ENCODE measurements around the gene GALNT3.

Gene GALNT3

GRCh38 chr2:165777522-165778186, 16.4 kb downstream of the GALNT3 start:
- TF ChIP-seq CTCF (IDR thresholded peaks at IDR 0.05; ENCODE audit: insufficient read depth, low read depth, low read length, missing control alignments): no peak
- no peak overlapping the region for H3K4me3 ChIP-seq (ENCODE audit: low read depth, low read length)

GRCh38 chr2:165776796-165777195, 17.3 kb downstream of the GALNT3 start:
- no peak overlapping the region for H3K4me3 ChIP-seq (ENCODE audit: low read depth, low read length)
- no peak for TF ChIP-seq CTCF (IDR thresholded peaks at IDR 0.05; ENCODE audit: insufficient read depth, low read depth, low read length, missing control alignments)
- DNase-seq (ENCODE audit: low read depth): no peak

More at GRCh38 chr2:165777522-165778186, 16.4 kb downstream of the GALNT3 start:
- no peak for DNase-seq (ENCODE audit: low read depth)

GRCh38 chr2:165776013-165776412, 18.0 kb downstream of the GALNT3 start:
- no peak for DNase-seq (ENCODE audit: low read depth)

GRCh38 chr2:165773684-165774083, 20.4 kb downstream of the GALNT3 start:
- no peak overlapping the region for H3K4me3 ChIP-seq (ENCODE audit: low read depth, low read length)
- no peak for DNase-seq (ENCODE audit: low read depth)
- TF ChIP-seq CTCF (IDR thresholded peaks at IDR 0.05; ENCODE audit: insufficient read depth, low read depth, low read length, missing control alignments): no peak

More at GRCh38 chr2:165776013-165776412, 18.0 kb downstream of the GALNT3 start:
- no peak for TF ChIP-seq CTCF (IDR thresholded peaks at IDR 0.05; ENCODE audit: insufficient read depth, low read depth, low read length, missing control alignments)
- no peak overlapping the region for H3K4me3 ChIP-seq (ENCODE audit: low read depth, low read length)

- H3K4me3 ChIP-seq (ENCODE audit: low read depth, low read length): no peak overlapping the region
- DNase-seq (ENCODE audit: low read depth): no peak
- TF ChIP-seq CTCF (IDR thresholded peaks at IDR 0.05; ENCODE audit: insufficient read depth, low read depth, low read length, missing control alignments): no peak
These were observed 21.9 kb downstream of the GALNT3 start for GRCh38 chr2:165772183-165772582.

GRCh38 chr2:165766326-165766927, 27.6 kb downstream of the GALNT3 start:
- no peak for TF ChIP-seq CTCF (IDR thresholded peaks at IDR 0.05; ENCODE audit: insufficient read depth, low read depth, low read length, missing control alignments)
- no peak for DNase-seq (ENCODE audit: low read depth)
- no peak overlapping the region for H3K4me3 ChIP-seq (ENCODE audit: low read depth, low read length)
